HG02943 (cell line): ENCODE data around the gene GJA4.
"Not testable (repeated sequence)": the region's sequence is repeated elsewhere in the genome, so short reads cannot be mapped to it uniquely, and the experiment has no call there.

Experiments
- ATAC-seq: cut with Tn5 transposase; IDR thresholded peaks from one replicate; pipeline ENCODE4 v1.9.1; 2021; ENCODE audit warnings: mild to moderate bottlenecking, low read depth, moderate library complexity; ENCODE audit not compliant: unreplicated experiment

GJA4 gene

DNA sequence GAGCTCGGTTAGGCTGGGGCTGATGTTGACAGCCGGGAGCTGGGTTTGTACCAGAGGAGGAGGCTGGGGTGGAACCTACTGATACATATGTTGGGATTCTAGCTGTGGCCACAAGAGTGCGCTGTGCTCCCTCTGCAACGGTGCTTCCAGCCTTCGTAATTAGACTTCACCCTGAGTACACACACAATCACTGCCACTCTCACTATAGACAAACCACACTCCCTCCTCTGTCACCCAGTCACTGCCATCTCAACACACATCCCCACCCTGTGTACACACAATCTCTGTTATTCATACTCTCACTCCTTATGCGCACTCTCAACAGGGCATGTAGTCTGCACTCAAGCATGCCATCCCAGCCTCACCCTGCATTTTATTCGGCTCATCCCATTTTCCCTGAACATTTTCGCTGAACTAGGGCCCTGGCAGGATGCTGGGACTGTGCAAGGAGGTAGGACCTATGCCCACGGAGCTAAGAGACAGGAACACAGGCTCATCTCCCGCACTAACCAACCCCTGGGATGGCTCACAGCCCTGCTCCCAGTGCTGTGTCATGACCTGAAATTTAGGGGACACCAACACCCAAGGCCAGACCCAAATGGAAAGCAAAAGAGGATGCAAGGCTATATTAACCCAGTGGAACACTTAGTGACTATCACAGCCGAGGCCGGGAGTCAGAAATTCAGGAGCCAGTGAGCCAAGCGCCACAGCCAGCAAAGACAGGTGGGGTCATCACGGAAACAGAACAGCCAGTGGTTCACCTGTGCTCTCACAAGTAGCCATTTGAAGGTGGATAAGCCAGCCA, 6.1 kb upstream of the GJA4 start:
- no peak for ATAC-seq

DNA sequence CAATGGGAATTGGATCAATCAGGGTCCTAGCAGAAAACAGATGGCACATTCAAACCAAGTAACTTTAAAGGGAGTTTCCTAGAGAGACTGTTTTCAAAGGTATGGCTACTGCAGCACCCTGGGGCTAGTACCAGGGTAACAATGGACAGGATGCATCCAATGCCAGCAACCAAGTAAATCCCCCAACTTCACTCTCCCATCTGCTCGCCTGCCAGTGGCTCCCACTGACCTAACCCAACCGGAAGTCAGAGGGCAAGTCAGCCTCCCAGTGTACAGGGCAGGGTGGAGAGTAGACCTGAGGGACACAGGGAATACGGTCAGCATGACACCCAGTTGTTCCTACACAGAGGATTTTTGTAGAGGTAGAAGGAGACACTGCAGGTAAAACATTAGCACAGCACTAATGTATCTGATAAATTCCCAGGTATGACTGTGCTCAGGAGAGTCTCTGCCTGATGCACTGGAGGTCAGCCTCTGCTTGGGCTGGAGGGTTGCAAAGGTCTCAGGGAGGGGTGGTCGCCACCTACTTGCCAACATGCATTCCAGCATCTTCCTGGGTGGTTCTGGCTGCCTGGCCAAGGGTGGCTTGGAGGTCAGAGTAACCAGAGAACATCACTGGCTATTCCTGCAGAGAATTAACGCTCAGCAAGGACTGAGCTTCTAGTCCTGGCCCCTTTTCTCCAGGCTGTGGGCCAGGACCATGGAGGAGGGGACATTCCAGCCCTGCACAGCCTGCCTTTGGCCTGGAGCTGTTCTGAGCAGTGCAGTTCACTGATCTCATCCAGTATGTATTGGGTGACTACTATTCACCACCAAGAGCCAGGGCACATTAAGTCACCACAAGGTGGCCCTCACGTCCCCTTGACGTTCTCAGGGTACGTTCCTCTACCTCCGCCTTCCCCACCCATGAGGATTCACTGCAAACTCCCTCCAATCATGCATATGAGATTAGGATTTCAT, 5.1 kb upstream of the GJA4 start:
- no peak for ATAC-seq

- ATAC-seq: no peak
Observed at GRCh38 chr1:34790985-34791384, 1.8 kb upstream of the GJA4 start.

- ATAC-seq: no peak
Observed at GRCh38 chr1:34792424-34792823, 375 bp upstream of the GJA4 start.

DNA sequence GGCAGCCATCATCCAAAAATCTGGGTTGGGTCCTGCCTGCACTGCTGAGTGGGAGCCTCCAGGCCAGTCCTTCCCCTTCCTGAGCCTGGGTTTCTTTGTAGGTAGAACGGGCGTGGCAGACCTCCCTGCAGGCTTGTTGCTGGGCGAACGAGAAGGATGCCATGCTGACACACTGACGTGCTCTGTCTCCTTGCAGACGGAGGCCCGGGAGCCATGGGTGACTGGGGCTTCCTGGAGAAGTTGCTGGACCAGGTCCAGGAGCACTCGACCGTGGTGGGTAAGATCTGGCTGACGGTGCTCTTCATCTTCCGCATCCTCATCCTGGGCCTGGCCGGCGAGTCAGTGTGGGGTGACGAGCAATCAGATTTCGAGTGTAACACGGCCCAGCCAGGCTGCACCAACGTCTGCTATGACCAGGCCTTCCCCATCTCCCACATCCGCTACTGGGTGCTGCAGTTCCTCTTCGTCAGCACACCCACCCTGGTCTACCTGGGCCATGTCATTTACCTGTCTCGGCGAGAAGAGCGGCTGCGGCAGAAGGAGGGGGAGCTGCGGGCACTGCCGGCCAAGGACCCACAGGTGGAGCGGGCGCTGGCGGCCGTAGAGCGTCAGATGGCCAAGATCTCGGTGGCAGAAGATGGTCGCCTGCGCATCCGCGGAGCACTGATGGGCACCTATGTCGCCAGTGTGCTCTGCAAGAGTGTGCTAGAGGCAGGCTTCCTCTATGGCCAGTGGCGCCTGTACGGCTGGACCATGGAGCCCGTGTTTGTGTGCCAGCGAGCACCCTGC, 1.4 kb downstream of the GJA4 start:
- no peak for ATAC-seq

- no peak for ATAC-seq
Observed at GRCh38 chr1:34794790-34795180, 2.0 kb downstream of the GJA4 start.

- ATAC-seq: no peak
Observed at GRCh38 chr1:34795916-34796315, 3.1 kb downstream of the GJA4 start.

- no peak for ATAC-seq
Observed at GRCh38 chr1:34796990-34797389, 4.2 kb downstream of the GJA4 start.

- no peak for ATAC-seq
Observed at GRCh38 chr1:34800214-34800613, 7.4 kb downstream of the GJA4 start.

DNA sequence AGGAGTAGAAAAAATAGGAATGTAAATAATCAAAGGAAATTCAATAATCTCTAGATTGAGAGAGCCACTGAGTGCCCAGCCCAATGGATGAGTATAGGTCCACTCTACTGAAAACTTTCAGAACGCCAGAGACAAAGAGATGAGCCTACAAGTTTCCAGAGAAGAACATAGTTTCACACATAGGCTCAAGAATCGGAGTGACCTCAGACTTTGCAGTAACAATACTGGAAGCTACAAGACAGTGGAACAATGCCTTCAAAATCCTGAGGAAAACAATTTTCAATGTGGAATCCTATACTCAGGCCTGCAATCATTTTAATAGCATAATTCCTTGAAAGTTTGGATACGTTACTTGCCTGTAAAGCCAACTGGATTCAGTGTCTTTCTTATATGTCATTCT, 11.0 kb downstream of the GJA4 start:
- ATAC-seq: no peak

DNA sequence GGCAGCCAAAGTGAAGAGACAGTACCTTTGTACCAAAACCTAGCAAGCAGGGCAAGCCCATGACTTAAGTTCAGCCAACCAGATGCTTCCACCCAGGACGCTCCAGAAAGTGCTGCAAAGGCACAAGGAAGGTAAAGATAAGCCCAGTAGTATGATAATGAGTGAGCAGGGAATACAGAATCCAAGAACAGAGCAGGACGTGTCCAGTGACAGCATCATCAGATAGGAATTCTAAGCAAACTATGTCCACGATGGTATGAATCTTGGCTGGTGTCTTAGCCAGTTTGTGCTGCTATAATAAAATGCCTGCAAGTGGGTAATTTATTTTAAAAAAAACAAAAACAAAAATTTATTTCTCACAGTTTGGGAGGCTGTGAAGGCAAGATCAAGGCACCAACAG, 13.6 kb downstream of the GJA4 start:
- ATAC-seq: no peak

- ATAC-seq: no peak
Observed at GRCh38 chr1:34808051-34808810, 15.4 kb downstream of the GJA4 start.

GRCh38 chr1:34810781-34811180, 18.0 kb downstream of the GJA4 start:
- not testable (repeated sequence) for ATAC-seq

GRCh38 chr1:34816332-34816731, 23.5 kb downstream of the GJA4 start:
- no peak for ATAC-seq

DNA sequence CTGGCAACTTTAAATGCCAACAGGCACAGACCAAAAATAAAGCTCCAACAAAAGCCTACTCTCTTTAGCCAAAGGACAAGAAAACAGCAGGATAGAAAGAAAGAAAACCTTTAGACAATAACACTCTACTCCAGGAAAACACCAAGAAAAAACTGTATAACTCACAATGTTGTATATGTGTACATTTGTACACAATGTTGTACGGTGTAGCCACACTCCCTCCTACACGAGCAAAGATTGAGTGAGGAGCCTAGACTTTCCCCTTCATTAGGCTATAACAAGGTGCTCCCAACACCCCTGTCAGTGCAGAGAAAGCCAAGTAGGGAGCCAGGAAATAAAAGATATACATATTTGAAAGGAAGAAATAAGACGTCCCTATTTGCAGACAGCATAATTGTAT, 24.0 kb downstream of the GJA4 start:
- ATAC-seq: no peak

DNA sequence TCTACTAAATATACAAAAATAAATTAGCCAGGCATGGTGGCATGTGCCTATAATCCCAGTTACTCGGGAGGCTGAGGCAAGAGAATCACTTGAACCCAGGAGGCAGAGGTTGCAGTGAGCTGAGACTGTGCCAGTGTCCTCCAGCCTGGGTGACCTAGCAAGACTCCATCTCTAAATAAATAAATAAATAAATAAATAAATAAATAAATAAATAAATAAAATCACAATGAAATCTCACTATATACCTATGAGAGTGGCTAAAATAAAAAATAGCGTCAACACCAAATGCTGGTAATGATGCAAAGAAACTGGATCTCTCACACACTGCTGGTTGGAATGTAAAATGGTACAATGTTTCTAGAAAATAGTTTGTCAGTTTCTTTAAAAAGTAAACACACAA, 26.1 kb downstream of the GJA4 start:
- ATAC-seq: not testable (repeated sequence)

DNA sequence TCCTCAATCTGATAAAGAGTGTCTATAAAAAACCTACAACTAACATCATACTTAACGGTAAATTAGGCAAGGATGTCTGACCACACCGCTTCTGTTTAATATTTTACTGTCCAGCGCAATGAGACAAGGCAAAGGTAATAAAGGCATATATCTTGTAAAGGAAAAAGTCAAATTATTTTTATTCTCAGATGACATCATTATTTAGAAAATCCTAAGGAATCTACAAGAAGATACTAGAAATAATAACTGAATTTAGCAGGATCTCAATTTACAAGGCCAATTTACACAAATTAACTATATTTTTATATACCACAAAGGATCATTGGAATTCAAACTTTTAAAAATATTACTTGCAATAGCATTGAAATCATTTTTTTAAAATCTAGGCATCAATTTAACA, 29.4 kb downstream of the GJA4 start:
- ATAC-seq: no peak

DNA sequence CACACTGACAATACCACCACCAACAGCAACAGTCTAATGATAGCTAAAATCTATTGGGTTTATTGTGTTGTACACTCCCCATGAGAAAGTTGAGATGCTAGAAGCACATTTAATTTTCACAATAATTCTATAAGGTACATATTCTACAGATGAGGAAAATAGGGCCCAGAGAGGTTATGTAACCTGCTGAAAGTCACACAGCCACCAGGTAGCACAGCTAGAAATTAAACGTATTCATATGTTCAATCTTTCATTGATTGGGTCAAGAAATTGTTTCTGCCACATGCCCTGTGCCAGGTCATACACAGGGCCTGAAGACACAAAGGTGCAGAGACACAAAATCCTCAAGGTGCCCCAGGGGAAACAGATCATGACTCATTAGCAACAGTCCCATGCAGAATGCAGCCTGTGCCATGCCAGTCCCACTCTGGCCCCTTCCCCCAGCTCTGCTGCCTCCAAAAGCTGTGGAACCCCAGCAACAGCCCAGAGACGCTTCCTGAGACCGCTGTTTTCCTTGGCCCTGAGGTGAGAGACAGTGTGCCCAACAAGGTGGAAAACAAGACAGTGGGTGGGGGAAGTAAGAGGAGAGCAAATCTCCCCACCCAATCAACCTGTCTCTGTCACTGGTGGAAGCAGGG, 32.1 kb downstream of the GJA4 start:
- no peak for ATAC-seq

GRCh38 chr1:34825455-34826091, 32.8 kb downstream of the GJA4 start:
- no peak for ATAC-seq
